Measurements from ENCODE around the gene MRGPRX4.

Gene MRGPRX4

GRCh38 chr11:18221274-18221876, 48.7 kb downstream of the MRGPRX4 start:
- no peak for TF ChIP-seq CTCF (IDR thresholded peaks at IDR 0.05; ENCODE audit: low read depth, low read length)
- H3K4me3 ChIP-seq (ENCODE audit: low read depth, low read length), result no peak overlapping the region

- TF ChIP-seq CTCF (IDR thresholded peaks at IDR 0.05; ENCODE audit: low read depth, low read length), result no peak
- H3K4me3 ChIP-seq (ENCODE audit: low read depth, low read length), result no peak overlapping the region
These were observed 50.3 kb downstream of the MRGPRX4 start for GRCh38 chr11:18222814-18223421.
